Right lobe of liver (tissue), 4 donors: ENCODE measurements around the gene OGN.

Experiments used
- CTCF ChIP-seq, 4 donors: fragments of 200-600 bp in 3 of 4; fragments of 450-650 bp in 1 of 4; IDR thresholded peaks; one replicate each; pipeline versions ENCODE4 v1.5.1 to v1.8.0; 2016 to 2022; ENCODE audit warnings: antibody characterized with exemption in 4 of 4, mild to moderate bottlenecking in 2 of 4
- POLR2A ChIP-seq: fragments of 450-650 bp; IDR thresholded peaks from one replicate; pipeline ENCODE4 v1.6.1; 2017; ENCODE audit warnings: antibody characterized with exemption, mild to moderate bottlenecking
- donor health status: DM: no; HTN: no; CAD: no.
- donor health status: DM: no; HTN: no; CAD: no.
- donor health status: DM: no; HTN: yes; CAD: no.

DNA sequence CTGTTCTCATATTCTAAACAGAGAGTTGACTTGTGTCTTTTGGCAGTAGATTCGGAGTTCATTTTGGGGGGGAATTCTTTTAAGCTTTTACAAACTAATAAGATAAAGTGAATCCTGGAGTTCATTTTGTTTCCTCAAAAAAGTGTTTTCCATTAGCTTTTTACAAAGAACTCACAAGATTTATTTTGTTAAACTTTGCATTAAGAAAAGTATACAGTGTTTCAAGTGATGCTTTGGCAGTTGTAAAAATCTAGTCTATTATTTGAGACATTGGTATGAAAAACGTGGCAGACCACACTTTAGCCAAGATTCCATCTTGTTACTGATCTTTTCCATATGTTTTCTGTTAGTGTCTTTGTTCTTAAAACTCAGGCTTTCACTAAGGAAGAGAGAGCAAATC, 21.1 kb upstream of the OGN start:
- no peak for TF ChIP-seq CTCF (IDR thresholded peaks at IDR 0.05)
- no peak for TF ChIP-seq POLR2A
